GM08714 (cell line): ENCODE data around the gene PRKACB.
"Not testable (repeated sequence)": the region's sequence is repeated elsewhere in the genome, so short reads cannot be mapped to it uniquely, and the experiment has no call there.

ENCODE experiments used
- H3K4me3 ChIP-seq: fragments of 200-500 bp; sonication (Bioruptor generic); 2 replicates; pipeline ENCODE4 v1.5.1; 2014; ENCODE audit warnings: mild to moderate bottlenecking, low read length, inconsistent platforms
- ZNF274 ChIP-seq: IDR thresholded peaks from 2 replicates; pipeline ENCODE4 v1.6.1; 2012; ENCODE audit warnings: mild to moderate bottlenecking, low read depth, low read length

PRKACB gene

GRCh38 chr1:84143796-84144565 lies at the start of gene PRKACB:
Gene PRKACB, plus strand, starts transcription at chr1:84144271. Its CDS starts 91 bp downstream, at chr1:84144362.
- no peak within 1 kb of the TSS for H3K4me3 ChIP-seq
- no peak for TF ChIP-seq ZNF274

DNA sequence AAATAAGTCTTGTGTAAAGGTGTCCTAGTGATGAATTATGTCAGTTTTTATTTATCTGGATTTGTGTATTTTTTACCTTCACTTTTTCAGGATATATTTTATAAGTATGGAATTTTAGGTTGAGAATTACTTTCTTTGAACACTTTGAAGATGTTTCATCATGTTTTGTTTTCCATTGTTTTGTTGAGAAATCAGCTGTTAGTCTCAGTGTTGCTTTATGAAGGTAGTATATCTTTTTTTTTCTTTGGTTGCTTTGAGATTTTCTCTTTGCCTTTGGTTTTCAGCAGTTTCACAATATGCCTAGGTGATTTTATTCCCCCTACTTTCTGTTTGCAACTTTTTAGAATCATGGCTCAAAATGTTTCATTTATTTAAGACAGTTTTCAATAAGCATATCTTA lies 48.8 kb upstream of the PRKACB start:
- no peak overlapping the region for H3K4me3 ChIP-seq
- TF ChIP-seq ZNF274: no peak

DNA sequence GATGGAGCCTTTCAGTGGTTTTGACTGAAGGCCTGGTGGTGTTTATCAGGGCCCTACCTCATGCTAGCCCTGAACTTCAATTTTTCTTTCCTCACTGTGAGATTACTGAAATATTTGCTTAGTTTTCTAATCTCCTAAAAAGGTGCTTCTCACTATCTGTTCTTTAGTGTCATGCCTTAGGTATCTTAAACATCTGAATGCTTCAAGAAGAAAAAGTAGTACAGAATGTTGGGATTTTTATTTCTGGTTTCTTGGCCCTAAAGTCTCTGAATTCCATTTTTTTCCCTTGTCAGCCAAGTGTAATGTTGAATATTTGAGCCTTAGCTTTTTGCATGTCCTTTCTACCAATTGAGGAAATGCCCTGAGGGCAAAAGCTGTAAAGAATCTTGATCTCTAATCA lies 47.9 kb upstream of the PRKACB start:
- TF ChIP-seq ZNF274: no peak
- no peak overlapping the region for H3K4me3 ChIP-seq

GRCh38 chr1:84101204-84101603 lies 42.9 kb upstream of the PRKACB start:
- no peak for TF ChIP-seq ZNF274
- H3K4me3 ChIP-seq: no peak overlapping the region

GRCh38 chr1:84103197-84103992 lies 40.7 kb upstream of the PRKACB start:
- no peak for TF ChIP-seq ZNF274
- no peak overlapping the region for H3K4me3 ChIP-seq

- H3K4me3 ChIP-seq: not testable (repeated sequence)
Measured at GRCh38 chr1:84107538-84107937, 36.5 kb upstream of the PRKACB start.

DNA sequence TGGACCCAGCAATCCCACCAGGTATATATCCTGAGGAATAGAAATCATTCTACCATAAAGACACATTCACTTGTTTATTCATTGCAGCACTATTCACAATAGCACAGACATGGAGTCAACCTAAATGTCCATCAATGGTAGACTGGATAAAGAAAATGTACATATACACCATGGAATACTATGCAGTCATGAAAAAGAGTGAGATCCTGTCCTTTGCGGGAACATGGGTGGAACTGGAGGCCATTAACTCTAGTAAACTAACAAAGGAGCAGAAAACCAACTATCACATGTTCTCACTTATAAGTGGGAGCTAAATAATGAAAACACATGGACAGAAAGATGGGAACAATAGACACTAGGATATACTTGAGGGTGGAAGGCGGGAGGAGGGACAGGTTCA lies 36.1 kb upstream of the PRKACB start:
- TF ChIP-seq ZNF274: no peak
- no peak overlapping the region for H3K4me3 ChIP-seq

- H3K4me3 ChIP-seq: no peak overlapping the region
- no peak for TF ChIP-seq ZNF274
Measured at GRCh38 chr1:84108900-84109578, 35.0 kb upstream of the PRKACB start.

DNA sequence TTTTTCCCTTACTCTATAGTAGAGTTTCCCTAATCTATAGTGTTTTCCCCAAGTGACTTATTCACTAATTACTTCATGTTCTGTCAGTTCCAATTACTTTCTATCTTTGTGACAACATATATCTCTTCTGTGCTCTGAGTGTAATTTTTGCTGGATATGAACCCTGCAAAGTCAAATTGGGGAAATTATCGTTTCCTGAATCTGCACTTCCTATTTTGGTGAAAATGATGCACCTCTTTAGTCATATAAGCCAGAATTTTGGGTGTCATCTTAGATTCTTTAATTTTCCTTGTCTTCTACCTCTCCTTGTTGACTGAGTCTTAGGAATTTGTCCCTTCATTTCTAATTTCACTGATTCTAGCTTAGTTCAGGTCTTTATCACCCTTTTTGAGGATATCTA lies 33.4 kb upstream of the PRKACB start:
- TF ChIP-seq ZNF274: no peak
- no peak overlapping the region for H3K4me3 ChIP-seq

GRCh38 chr1:84116558-84116957 lies 27.5 kb upstream of the PRKACB start:
- TF ChIP-seq ZNF274: no peak

DNA sequence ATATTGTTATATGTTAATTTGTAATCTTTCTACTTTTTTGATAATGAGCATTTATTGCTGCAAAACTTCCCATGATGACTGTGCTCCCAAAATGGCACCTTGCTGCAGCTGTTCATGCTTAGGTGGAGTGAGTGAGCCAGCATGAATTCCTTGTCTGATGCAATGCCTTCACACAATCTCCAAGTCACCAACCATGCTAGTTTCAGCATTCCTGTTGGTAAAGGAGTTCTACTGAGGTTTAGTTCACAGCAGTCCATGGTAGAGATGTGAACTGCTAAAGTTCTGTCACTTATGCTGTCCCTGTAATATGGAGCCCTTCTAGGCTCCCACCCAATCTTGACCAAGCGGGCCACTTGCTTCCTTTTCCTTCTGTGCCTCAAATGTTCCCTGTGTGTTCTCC lies 26.2 kb upstream of the PRKACB start:
- H3K4me3 ChIP-seq: no peak overlapping the region
- TF ChIP-seq ZNF274: no peak

More at GRCh38 chr1:84116558-84116957, 27.5 kb upstream of the PRKACB start:
- H3K4me3 ChIP-seq: no peak overlapping the region

DNA sequence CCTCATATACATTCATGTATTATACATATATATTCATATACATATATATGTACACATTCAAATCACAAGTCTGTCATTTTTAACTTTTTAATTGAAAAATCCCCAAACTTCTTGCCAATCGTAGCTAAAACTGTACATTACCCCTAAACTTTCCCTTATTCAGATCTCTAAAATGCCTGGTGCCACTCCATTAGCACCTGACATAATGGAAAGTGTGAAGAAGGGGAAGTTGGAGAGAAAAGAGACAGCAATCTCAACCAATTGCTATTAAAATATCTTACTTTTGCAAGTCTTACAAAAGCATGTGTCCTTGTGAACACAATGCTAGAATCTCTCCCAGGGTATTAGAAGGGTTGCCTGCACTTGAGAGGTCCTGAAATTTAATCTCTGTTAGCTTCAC lies 22.7 kb upstream of the PRKACB start:
- H3K4me3 ChIP-seq: no peak overlapping the region
- TF ChIP-seq ZNF274: no peak

DNA sequence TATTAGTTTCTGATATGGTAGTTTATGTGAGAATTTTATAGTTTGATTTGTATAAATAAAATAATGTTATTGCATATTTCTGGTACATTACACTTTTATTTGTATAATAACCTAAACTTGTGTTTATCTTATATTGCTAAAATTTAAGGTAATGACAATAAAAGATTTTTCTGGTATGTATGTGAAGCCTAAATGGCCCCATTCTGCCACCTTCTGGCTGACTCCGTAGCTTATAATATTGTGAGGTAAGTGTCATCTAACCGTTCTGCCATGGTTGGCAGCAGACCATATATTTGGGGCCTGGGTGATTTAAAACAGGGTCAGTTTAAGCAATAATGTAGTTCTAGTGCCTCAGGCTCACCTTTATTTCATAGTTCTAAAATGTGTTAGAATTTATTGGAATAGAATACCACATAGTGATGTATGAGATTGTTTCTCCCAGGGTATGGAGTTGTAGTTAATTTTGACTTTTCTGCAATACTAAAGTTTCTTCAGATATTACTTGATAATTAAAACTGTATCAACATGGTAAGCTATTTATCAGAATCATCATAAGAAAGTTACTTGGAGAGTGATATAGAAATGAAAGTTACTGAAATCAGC lies 21.2 kb upstream of the PRKACB start:
- no peak for TF ChIP-seq ZNF274
- no peak overlapping the region for H3K4me3 ChIP-seq

- H3K4me3 ChIP-seq: no peak overlapping the region
- no peak for TF ChIP-seq ZNF274
Measured at GRCh38 chr1:84133479-84133878, 10.6 kb upstream of the PRKACB start.
